ENCODE data around the gene KRT71.

The KRT71 gene

GRCh38 chr12:52579468-52580465 lies 26.8 kb upstream of the KRT71 start:
- TF ChIP-seq CTCF (IDR thresholded peaks at IDR 0.05; ENCODE audit: low read depth, low read length, missing control alignments) = no peak
- in situ Hi-C loops (cut with HindIII; ENCODE audit: low sequenced_read_pairs) = no loop called here
- DNase-seq (ENCODE audit: low read depth) = no peak
- no peak overlapping the region for H3K4me3 ChIP-seq (ENCODE audit: low read depth, low read length)

- TF ChIP-seq CTCF (IDR thresholded peaks at IDR 0.05; ENCODE audit: low read depth, low read length, missing control alignments) = no peak
- DNase-seq (ENCODE audit: low read depth) = no peak
- in situ Hi-C loops (cut with HindIII; ENCODE audit: low sequenced_read_pairs) = no loop called here
- no peak overlapping the region for H3K4me3 ChIP-seq (ENCODE audit: low read depth, low read length)
Measured at GRCh38 chr12:52578469-52578868, 25.5 kb upstream of the KRT71 start.

- no peak for TF ChIP-seq CTCF (IDR thresholded peaks at IDR 0.05; ENCODE audit: low read depth, low read length, missing control alignments)
- no peak for DNase-seq (ENCODE audit: low read depth)
- in situ Hi-C loops (cut with HindIII; ENCODE audit: low sequenced_read_pairs) = no loop called here
- no peak overlapping the region for H3K4me3 ChIP-seq (ENCODE audit: low read depth, low read length)
Measured at GRCh38 chr12:52577316-52577715, 24.4 kb upstream of the KRT71 start.

- H3K4me3 ChIP-seq (ENCODE audit: low read depth, low read length) = no peak overlapping the region
- no peak for TF ChIP-seq CTCF (IDR thresholded peaks at IDR 0.05; ENCODE audit: low read depth, low read length, missing control alignments)
- no peak for DNase-seq (ENCODE audit: low read depth)
- in situ Hi-C loops (cut with HindIII; ENCODE audit: low sequenced_read_pairs) = no loop called here
Measured at GRCh38 chr12:52575948-52576347, 23.0 kb upstream of the KRT71 start.

GRCh38 chr12:52575256-52575655 lies 22.3 kb upstream of the KRT71 start:
- no peak for TF ChIP-seq CTCF (IDR thresholded peaks at IDR 0.05; ENCODE audit: low read depth, low read length, missing control alignments)
- no peak for DNase-seq (ENCODE audit: low read depth)
- in situ Hi-C loops (cut with HindIII; ENCODE audit: low sequenced_read_pairs) = no loop called here
- H3K4me3 ChIP-seq (ENCODE audit: low read depth, low read length) = no peak overlapping the region

GRCh38 chr12:52573743-52574142 lies 20.8 kb upstream of the KRT71 start, which contains the start of gene KRT74:
Gene KRT74, minus strand, starts transcription at chr12:52573843. Its CDS starts 66 bp downstream, at chr12:52573777.
- TF ChIP-seq CTCF (IDR thresholded peaks at IDR 0.05; ENCODE audit: low read depth, low read length, missing control alignments) = no peak
- in situ Hi-C loops (cut with HindIII; ENCODE audit: low sequenced_read_pairs) = no loop called here
- DNase-seq (ENCODE audit: low read depth) = no peak
- H3K4me3 ChIP-seq (ENCODE audit: low read depth, low read length) = no peak within 1 kb of the TSS
